Left lung (tissue), 10 donors: ENCODE results near the gene CDH26. TPM values are rescaled to one million over a fixed set of nuclear protein-coding genes. Genes with fewer than 3 reads are reported as not detected.

Source experiments
- ATAC-seq: fragments of 200-7000 bp; cut with Tn5 transposase; one replicate; pipeline ENCODE4 v1.9.1; 2020; ENCODE audit warnings: moderate library complexity
- DNase-seq, 4 donors: peaks; one replicate each; pipeline ENCODE4 v3.0.0-alpha.2; 2013 to 2020
- H3K27ac ChIP-seq, 2 donors: fragments of 200-600 bp; sonication (generic) in 1 of 2; one replicate each; pipeline versions ENCODE4 v1.5.0 to v1.8.0; 2020 to 2021
- H3K27me3 ChIP-seq, 2 donors: fragments of 200-600 bp; sonication (generic) in 1 of 2; one replicate each; pipeline versions ENCODE4 v1.5.0 to v1.8.0; 2020 to 2021
- H3K36me3 ChIP-seq, 2 donors: fragments of 200-600 bp; sonication (generic) in 1 of 2; one replicate each; pipeline versions ENCODE4 v1.5.0 to v1.8.0; 2020 to 2021
- H3K4me1 ChIP-seq, 2 donors: fragments of 200-600 bp; one replicate each; pipeline ENCODE4 v1.8.0; 2021
- H3K4me3 ChIP-seq, 2 donors: fragments of 200-600 bp; sonication (generic) in 1 of 2; one replicate each; pipeline versions ENCODE4 v1.5.0 to v1.8.0; 2020 to 2021; ENCODE audit warnings: mild to moderate bottlenecking in 1 of 2
- H3K9me3 ChIP-seq, 2 donors: fragments of 200-600 bp; sonication (generic) in 1 of 2; one replicate each; pipeline versions ENCODE4 v1.5.0 to v1.8.0; 2020 to 2021
- CTCF ChIP-seq, 2 donors: fragments of 200-600 bp; sonication (generic) in 1 of 2; IDR thresholded peaks; one replicate each; pipeline versions ENCODE4 v1.5.0 to v1.8.0; 2021; ENCODE audit warnings: antibody characterized with exemption in 2 of 2
- intact Hi-C, 2 donors: fragments of 100-400 bp; cut with DNase I; formaldehyde crosslinking; loops; one replicate each; pipeline versions ENCODE4 v1.11.2 to v1.14.2; 2022
- polyA plus RNA-seq, 6 donors: library from polyadenylated mRNA; unstranded; fragments of 120-200 nt; gene quantifications; one replicate each; pipeline ENCODE4 v1.2.1, GENCODE V29; 2013; ENCODE audit not compliant: insufficient read length in 6 of 6
- total RNA-seq, 2 donors: library from RNA; stranded (reverse); fragmentation: NEBNext Ultra II Directional; extraction: Animal tissue kit (Norgen Biotek cat#: 25700); gene quantifications; one replicate each; pipeline ENCODE4 v1.2.1, GENCODE V29; 2021
- donor health status: DM: no; HTN: yes; CAD: no.
- donor health status: DM: no; HTN: no; CAD: no.

The CDH26 gene
- total and polyA plus RNA-seq, 8 donors, result 1.6 to 7.3 (median 2.0) TPM

- H3K27ac ChIP-seq, result no peak overlapping the region
- H3K27me3 ChIP-seq, result no peaks in the 10 kb centered on the region
- intact Hi-C loops, result no loop called here
- no peak for TF ChIP-seq CTCF (IDR thresholded peaks at IDR 0.05)
- no peak for ATAC-seq
- H3K9me3 ChIP-seq, result no peaks in the 10 kb centered on the region
- H3K4me3 ChIP-seq, result no peak overlapping the region
- H3K36me3 ChIP-seq, result no peaks in the 10 kb centered on the region
- DNase-seq, result no peak
- H3K4me1 ChIP-seq, result peaks cover 0 to 21% of the 10 kb centered on the region in 2 donors
Observed at GRCh38 chr20:60010689-60011458, 52.7 kb downstream of the CDH26 start.

DNA sequence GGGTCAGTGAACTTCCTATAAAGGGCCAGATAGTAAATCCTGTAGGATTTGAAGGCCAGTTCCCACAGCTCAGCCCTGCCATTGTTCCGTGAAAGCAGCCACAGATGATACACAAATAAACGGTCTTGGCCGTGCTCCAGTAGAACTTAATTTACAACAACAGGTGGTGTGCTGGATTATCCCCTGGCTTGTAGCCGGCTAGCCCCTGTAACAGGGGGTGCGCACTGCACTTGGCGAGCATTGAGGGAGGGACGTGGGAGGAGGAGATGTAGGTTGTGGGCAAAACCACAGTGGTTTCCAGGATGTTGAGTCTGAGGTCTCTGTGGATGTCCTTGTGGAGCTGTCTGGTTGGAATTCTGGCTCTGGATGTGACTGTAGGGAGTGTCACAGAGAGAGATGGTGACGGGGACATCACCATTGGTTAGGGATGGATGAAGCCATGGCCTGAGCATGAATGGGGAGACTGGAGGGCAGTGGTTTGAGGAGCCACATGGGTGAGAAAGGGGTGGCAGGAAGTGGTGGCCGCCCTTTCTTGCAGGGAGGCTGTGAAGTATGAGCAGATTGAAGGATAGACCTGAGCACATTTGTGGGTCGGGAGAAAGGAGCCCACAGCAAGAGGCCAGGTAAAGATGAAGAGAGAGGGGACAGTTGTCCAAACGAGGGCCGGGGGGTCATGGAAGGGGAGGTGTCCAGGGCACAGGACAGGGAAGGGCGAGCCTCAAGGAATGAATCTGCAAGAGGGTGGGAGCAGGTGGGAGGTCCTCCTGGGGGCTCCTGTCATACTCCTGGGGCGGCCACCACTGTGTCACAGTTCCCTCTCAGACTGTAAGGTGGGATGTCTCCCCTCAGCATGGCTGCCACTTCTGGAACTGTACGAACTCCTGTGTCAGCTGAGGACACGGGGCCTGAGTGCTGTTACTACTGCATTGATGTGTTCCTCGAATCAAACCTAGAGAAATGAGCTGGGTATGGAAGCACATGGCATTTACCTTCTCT is 53.6 kb downstream of the CDH26 start:
- Histone ChIP-seq H3K4me1 (peaks cover 0 to 29% of the 10 kb centered on the region in 2 donors), H3K36me3 (no peaks in the 10 kb centered on the region), H3K4me3 (no peak overlapping the region), H3K27me3 (no peaks in the 10 kb centered on the region), H3K27ac (no peak overlapping the region), H3K9me3 (no peaks in the 10 kb centered on the region)
- DNase-seq (no peak), ATAC-seq (no peak)
- intact Hi-C loops, result no loop called here
- TF ChIP-seq CTCF (IDR thresholded peaks at IDR 0.05), result no peak

DNA sequence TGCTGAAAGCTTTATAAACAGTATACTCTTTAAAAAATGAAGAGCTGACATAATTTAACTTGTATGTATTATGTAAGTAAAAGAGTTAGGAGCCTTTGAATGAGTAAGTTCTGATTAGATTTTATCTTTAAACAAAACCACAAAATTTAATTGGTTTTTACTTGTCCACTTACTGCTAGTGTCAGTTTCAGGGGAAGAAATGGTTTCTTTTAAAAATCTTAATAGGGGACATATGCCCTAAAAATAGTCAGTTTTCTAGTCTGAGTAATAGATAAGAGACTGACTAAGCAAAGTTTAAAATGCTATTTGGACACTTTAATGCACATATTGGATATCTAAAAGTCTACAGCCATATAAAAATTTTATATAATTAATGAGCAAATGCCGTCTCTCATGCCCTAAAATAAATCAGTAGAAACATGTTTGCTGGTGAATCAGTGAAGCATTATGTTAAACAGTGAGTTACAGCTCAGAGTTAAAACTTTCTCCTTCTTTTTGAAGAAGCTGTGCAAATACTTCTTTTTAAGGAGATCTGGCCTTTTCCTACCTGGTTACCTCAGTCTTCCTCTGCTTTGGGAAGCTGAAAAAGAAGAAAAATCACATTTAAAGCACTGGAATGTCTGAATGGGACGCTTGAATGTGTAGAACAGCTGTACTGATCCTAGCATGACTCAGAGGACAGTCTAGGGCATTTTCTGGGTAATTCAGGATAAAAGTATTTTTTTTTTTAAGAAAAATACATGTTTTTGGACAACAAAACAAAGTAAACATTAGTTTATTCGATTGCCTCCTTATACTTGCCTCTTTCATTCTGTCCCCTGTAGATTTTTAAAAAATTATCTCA is 55.3 kb downstream of the CDH26 start:
- Histone ChIP-seq H3K4me1 (peaks cover 0 to 22% of the 10 kb centered on the region in 2 donors), H3K36me3 (no peaks in the 10 kb centered on the region), H3K9me3 (no peaks in the 10 kb centered on the region), H3K27me3 (no peaks in the 10 kb centered on the region), H3K4me3 (no peak overlapping the region), H3K27ac (no peak overlapping the region)
- no peak for TF ChIP-seq CTCF (IDR thresholded peaks at IDR 0.05)
- DNase-seq (no peak), ATAC-seq (no peak)
- intact Hi-C loops, result no loop called here

DNA sequence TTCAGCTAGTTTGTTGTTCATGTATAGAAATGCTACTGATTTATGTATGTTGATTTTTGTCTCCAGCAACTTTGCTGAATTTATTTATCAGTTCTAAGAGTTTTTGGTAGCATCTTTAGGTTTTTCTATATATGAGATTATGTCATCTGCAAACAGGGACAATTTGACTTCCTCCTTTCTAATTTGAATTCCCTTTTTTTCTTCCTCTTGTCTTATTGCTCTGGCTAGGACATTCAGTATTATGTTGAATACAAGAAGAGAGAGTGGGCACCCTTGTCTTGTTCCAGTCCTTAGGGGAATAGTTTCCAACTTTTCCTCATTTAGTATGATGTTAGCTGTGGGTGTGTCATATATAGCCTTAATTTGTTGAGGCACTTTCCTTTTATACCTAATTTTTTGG is 58.2 kb downstream of the CDH26 start:
- no peak for TF ChIP-seq CTCF (IDR thresholded peaks at IDR 0.05)
- H3K4me3 ChIP-seq, result no peak overlapping the region
- ATAC-seq, result no peak
- no peaks in the 10 kb centered on the region for H3K27me3 ChIP-seq
- no peaks in the 10 kb centered on the region for H3K36me3 ChIP-seq
- H3K27ac ChIP-seq, result peak overlapping the region in 1 of 2 donors; percentile 35
- DNase-seq, result no peak
- peaks cover 0 to 13% of the 10 kb centered on the region in 2 donors for H3K4me1 ChIP-seq
- H3K9me3 ChIP-seq, result no peaks in the 10 kb centered on the region
- intact Hi-C loops, result no loop called here
